ENCODE data around the gene CORIN.

CORIN gene

DNA sequence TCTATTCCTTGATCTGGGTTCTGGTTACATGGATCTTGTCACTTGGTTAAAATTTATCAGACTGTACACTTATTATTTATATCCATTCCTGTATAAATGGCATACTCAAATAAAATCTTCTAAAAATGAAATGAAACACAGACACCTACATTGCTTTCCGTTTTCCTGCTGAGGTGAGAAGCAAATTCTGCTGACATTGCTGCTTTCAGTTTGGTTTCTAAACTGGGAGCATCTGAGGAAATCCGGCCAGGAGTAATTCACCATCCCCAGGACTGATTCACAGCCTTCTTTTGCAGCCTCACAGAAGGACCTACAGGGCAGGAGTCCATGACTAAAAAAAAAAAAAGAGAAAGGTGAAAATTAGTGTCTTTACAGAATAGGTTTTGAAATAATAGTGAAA is 93.6 kb downstream of the CORIN start:
- Histone ChIP-seq H3K4me1 (ENCODE audit: low read depth, poor library complexity, severe bottlenecking) (no peaks in the 10 kb centered on the region), H3K4me3 (IDR thresholded peaks at IDR 0.05; ENCODE audit: insufficient read depth, low read depth, low read length) (no peak overlapping the region), H3K4me2 (no peak overlapping the region), H3K9ac (no peak overlapping the region), H3K27me3 (ENCODE audit: insufficient read depth, low read depth) (no peaks in the 10 kb centered on the region), H2AFZ (ENCODE audit: low read depth) (no peak overlapping the region), H3K79me2 (ENCODE audit: insufficient read depth, low read depth) (no peaks in the 10 kb centered on the region), H3K27ac (no peak overlapping the region), H3K36me3 (ENCODE audit: insufficient read depth) (no peaks in the 10 kb centered on the region), H4K20me1 (ENCODE audit: insufficient read depth) (no peaks in the 10 kb centered on the region)
- TF ChIP-seq, protein P1, sequence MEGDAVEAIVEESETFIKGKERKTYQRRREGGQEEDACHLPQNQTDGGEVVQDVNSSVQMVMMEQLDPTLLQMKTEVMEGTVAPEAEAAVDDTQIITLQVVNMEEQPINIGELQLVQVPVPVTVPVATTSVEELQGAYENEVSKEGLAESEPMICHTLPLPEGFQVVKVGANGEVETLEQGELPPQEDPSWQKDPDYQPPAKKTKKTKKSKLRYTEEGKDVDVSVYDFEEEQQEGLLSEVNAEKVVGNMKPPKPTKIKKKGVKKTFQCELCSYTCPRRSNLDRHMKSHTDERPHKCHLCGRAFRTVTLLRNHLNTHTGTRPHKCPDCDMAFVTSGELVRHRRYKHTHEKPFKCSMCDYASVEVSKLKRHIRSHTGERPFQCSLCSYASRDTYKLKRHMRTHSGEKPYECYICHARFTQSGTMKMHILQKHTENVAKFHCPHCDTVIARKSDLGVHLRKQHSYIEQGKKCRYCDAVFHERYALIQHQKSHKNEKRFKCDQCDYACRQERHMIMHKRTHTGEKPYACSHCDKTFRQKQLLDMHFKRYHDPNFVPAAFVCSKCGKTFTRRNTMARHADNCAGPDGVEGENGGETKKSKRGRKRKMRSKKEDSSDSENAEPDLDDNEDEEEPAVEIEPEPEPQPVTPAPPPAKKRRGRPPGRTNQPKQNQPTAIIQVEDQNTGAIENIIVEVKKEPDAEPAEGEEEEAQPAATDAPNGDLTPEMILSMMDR (conservative IDR thresholded peaks at IDR 0.05; ENCODE audit: low read depth, low read length): no peak

DNA sequence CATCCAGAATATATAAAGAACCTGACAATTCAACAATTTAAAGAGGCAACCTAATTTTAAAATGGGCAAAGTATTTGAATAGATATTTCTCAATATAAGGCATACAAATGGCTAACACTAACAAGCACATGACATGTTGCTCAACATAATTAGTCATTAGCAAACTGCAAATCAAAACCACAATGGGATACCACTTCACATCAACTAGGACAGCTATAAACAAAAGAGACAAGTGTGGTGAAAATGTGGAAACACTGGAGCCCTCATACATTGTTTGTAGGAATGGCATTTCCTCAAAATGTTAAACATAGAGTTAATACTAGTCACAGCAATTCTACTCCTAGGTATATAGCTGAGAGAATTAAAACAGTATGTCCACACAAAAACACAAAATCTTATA is 96.7 kb downstream of the CORIN start:
- Histone ChIP-seq H3K4me1 (ENCODE audit: low read depth, poor library complexity, severe bottlenecking) (no peaks in the 10 kb centered on the region), H3K79me2 (ENCODE audit: insufficient read depth, low read depth) (no peaks in the 10 kb centered on the region), H4K20me1 (ENCODE audit: insufficient read depth) (no peaks in the 10 kb centered on the region), H3K36me3 (ENCODE audit: insufficient read depth) (no peaks in the 10 kb centered on the region), H2AFZ (ENCODE audit: low read depth) (no peak overlapping the region), H3K27me3 (ENCODE audit: insufficient read depth, low read depth) (no peaks in the 10 kb centered on the region), H3K9ac (no peak overlapping the region), H3K4me2 (no peak overlapping the region), H3K27ac (no peak overlapping the region), H3K4me3 (IDR thresholded peaks at IDR 0.05; ENCODE audit: insufficient read depth, low read depth, low read length) (no peak overlapping the region)
- TF ChIP-seq, protein P1 (conservative IDR thresholded peaks at IDR 0.05; ENCODE audit: low read depth, low read length): no peak

DNA sequence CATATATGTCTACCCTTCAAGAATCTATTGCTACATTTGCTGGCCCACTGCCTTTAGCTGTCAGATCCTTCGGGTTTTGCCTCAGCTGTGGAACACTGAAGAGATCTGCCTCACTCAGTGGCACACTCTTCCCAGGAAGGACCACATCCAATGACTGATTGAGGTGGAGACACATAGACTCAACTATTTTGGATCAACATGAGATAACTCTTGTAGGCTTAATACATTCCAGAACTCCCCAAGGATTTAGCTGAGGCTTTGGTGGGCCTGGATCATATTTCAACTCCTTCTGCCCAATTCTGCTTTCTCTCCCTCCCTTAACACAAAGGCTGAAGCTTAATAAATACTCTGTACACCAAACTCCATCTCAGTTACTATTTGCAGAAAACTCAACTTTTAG is 100.5 kb downstream of the CORIN start:
- Histone ChIP-seq H3K27ac (no peak overlapping the region), H3K36me3 (ENCODE audit: insufficient read depth) (no peaks in the 10 kb centered on the region), H3K9ac (no peak overlapping the region), H3K4me3 (IDR thresholded peaks at IDR 0.05; ENCODE audit: insufficient read depth, low read depth, low read length) (no peak overlapping the region), H3K27me3 (ENCODE audit: insufficient read depth, low read depth) (no peaks in the 10 kb centered on the region), H3K4me2 (no peak overlapping the region), H2AFZ (ENCODE audit: low read depth) (no peak overlapping the region), H3K4me1 (ENCODE audit: low read depth, poor library complexity, severe bottlenecking) (no peaks in the 10 kb centered on the region), H4K20me1 (ENCODE audit: insufficient read depth) (no peaks in the 10 kb centered on the region), H3K79me2 (ENCODE audit: insufficient read depth, low read depth) (no peaks in the 10 kb centered on the region)
- TF ChIP-seq, protein P1 (conservative IDR thresholded peaks at IDR 0.05; ENCODE audit: low read depth, low read length): no peak

DNA sequence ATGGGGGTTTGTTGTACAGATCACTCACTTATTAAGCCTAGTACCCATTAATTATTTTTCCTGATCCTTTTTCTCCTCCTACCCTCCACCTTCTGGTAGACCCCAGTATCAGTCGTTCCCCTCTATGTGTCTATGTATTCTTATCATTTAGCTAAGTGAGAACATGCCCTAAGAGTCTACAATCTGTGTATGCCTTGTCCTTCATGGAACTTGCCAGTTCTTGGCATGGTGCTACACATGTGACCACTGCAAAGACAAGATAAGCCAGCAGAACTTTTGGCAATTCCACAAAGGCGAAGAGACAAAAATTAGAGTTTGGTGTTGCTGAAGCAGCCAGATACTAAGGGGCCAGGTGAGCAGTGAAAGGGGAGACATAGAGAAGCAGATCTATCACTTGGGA is 101.3 kb downstream of the CORIN start:
- no peak overlapping the region for H3K4me3 ChIP-seq (IDR thresholded peaks at IDR 0.05; ENCODE audit: insufficient read depth, low read depth, low read length)

More for the DNA sequence above, 101.3 kb downstream of the CORIN start:
- Histone ChIP-seq H3K36me3 (ENCODE audit: insufficient read depth) (no peaks in the 10 kb centered on the region), H3K27me3 (ENCODE audit: insufficient read depth, low read depth) (no peaks in the 10 kb centered on the region), H3K4me1 (ENCODE audit: low read depth, poor library complexity, severe bottlenecking) (no peaks in the 10 kb centered on the region), H3K9ac (no peak overlapping the region), H3K79me2 (ENCODE audit: insufficient read depth, low read depth) (no peaks in the 10 kb centered on the region), H4K20me1 (ENCODE audit: insufficient read depth) (no peaks in the 10 kb centered on the region), H2AFZ (ENCODE audit: low read depth) (no peak overlapping the region), H3K4me2 (no peak overlapping the region), H3K27ac (no peak overlapping the region)
- TF ChIP-seq, protein P1 (conservative IDR thresholded peaks at IDR 0.05; ENCODE audit: low read depth, low read length): no peak

Measured in KMS-11 (cell line).